GM23248 (cell line): ENCODE results near the gene ZBED4.

Experiments used
- EZH2 ChIP-seq: fragments of 200-600 bp; sonication (generic); IDR thresholded peaks from 2 replicates; pipeline ENCODE4 v1.6.1; 2018; ENCODE audit warnings: antibody characterized with exemption, mild to moderate bottlenecking; ENCODE audit not compliant: insufficient read depth, poor library complexity, severe bottlenecking
- EZH2phosphoT487 ChIP-seq: fragments of 200-600 bp; sonication (generic); IDR thresholded peaks from 2 replicates; pipeline ENCODE4 v1.6.1; 2018; ENCODE audit warnings: antibody characterized with exemption, moderate library complexity, mild to moderate bottlenecking, low read depth; ENCODE audit not compliant: insufficient read depth

DNA sequence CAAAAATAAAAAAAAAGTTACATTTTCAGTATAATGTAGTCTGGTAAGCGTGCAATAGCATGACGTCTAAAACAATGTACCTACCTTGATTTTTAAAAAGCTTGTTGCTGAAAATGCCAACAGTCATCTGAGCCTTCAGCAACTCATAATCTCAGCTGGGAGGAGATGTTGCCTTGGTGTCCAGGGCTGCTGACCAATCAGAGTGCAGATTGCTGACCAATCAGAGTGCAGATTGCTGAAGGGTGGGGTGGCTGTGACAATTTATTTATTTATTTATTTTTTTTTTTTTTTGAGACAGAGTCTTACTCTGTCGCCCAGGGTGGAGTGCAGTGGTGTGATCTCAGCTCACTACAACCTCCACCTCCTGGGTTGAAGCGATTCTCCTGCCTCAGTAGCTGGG, 17.8 kb downstream of the ZBED4 start:
- TF ChIP-seq EZH2phosphoT487 = no peak
- TF ChIP-seq EZH2 = no peak
